ENCODE results near the gene STK17B.

Gene STK17B

DNA sequence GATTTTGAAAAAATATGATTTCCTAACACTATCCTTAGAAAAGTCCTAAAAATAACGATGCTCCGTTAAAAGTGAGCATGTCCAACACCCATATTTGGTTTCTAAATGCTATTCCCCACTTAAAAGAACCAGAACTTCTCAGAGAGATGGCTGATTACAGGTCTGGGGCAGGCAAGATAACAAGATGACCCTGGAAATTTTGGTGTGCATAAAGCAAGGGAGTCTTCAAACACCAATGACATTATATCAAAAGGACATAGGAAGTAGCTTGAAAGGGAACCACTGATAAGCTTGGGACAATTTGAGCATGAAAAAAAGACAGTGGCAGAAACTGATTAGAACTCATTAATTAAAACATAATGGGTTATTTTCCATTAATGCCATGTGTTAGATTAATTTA, 17.9 kb downstream of the STK17B start:
- no peak for DNase-seq

DNA sequence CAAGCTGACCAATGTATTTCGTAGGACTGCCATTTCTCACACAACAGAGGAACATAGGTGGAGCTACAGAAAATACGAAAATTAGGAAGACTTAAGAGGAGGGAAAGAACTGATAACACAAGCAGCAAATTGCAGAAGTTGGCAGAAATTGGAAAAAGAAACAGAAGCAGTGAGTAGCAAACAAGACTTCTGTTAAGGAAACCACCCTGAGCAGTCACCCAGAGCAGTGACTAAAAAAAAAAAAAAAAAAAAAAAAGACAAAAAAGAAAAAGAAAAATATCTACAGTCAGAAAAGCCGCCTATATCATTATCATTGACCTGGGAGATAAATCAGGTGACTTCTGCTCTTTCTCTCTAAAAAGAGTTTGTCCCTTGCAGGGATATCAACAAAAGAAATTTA, 21.4 kb downstream of the STK17B start:
- DNase-seq: no peak

DNA sequence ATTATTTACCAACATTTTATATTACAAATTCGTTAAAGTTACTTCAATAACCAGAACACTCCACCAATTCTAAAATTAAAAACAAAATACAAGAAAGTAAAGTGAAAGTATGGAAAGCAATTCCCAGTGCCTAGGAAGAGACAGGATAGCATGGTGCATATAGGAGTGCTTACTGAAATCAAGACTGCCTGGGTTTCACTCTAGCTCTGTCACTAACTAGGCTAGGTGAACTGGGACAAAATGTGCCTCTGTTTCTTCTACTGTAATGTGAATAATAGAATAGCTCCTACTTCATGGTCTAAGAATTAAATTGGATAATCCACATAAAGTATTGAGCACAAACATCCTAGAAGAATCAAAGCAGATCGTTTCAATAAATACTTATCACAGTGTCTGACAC, 22.6 kb downstream of the STK17B start:
- no peak for DNase-seq

GRCh38 chr2:196145256-196145655, 26.1 kb downstream of the STK17B start:
- DNase-seq: no peak

- DNase-seq: no peak
Observed at GRCh38 chr2:196144513-196145126, 26.8 kb downstream of the STK17B start.

DNA sequence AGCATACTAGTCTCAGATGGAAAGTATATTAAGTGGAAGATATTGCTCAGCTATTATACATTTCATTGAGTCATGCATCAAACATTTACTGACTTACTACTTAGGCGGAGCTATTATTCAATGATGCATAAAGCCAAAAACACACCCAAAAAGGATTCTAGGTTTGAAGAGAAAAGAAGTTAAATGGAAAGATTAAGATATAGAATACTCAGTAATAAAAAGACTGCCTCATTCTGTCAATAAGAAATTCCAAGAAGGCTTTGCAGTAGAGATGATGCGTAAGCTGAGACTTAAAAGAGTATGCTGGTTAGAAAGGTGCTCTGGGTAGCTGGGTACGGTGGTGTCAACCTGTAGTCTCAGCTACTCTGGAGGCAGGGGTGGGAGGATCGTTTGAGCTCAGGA, 27.6 kb downstream of the STK17B start:
- no peak for DNase-seq

DNA sequence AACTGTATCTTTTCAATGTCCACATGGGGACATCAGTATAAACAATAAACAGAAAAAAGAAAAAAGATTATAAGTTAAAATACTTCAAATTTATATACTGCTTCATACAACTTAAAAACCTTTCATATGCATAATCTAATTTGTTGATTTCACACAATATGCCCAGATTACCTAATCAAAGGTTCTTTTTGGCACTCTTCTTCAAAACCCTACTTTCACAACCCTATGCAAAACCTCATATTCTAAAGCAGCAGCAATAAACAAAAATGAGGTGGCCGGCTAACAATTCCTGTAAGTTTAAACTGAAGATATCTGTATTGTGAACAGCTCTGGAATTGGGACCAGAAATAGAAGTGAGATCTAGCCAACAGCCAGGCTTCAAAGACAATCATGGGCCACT, 28.6 kb downstream of the STK17B start:
- DNase-seq: no peak

DNA sequence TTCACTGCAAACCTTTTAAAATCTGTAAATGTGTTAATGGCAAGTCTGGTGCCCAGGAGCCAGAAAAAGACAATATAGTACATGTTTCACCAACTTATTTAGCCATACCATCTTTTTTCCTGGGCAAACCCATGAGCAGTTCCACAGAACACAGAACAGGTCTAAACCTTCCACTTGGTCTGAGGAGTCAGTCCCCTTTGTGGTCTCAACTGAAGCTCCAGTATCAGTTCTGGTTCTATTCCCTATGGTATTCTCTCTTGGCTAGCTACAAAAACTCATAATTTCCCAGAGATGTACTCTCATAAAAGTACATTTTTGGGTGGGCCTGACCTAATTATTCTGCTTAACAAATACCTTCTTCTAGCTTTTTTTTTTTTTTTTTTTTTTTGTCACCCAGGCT, 31.2 kb downstream of the STK17B start:
- DNase-seq: no peak

DNA sequence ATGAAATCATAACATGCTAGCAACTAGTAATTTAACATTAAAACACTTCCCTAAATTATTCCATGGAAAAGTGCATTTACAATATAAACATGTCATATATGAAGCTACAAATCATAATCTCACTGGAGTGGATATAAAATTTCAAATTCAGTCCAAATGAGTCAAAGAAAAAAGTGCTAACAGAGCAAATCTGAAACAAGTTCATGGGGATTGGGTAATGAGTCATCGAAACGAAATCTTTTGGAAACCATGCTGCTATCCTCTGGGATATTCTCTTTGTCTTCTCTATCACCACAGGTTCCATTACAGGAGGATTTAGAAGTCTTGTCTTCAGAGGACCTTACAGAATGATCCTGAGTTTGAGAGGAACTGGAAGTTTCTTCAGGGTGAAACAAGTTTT, 34.1 kb downstream of the STK17B start:
- DNase-seq: no peak

- DNase-seq: no peak
Observed at GRCh38 chr2:196136151-196136550, 35.2 kb downstream of the STK17B start.

DNA sequence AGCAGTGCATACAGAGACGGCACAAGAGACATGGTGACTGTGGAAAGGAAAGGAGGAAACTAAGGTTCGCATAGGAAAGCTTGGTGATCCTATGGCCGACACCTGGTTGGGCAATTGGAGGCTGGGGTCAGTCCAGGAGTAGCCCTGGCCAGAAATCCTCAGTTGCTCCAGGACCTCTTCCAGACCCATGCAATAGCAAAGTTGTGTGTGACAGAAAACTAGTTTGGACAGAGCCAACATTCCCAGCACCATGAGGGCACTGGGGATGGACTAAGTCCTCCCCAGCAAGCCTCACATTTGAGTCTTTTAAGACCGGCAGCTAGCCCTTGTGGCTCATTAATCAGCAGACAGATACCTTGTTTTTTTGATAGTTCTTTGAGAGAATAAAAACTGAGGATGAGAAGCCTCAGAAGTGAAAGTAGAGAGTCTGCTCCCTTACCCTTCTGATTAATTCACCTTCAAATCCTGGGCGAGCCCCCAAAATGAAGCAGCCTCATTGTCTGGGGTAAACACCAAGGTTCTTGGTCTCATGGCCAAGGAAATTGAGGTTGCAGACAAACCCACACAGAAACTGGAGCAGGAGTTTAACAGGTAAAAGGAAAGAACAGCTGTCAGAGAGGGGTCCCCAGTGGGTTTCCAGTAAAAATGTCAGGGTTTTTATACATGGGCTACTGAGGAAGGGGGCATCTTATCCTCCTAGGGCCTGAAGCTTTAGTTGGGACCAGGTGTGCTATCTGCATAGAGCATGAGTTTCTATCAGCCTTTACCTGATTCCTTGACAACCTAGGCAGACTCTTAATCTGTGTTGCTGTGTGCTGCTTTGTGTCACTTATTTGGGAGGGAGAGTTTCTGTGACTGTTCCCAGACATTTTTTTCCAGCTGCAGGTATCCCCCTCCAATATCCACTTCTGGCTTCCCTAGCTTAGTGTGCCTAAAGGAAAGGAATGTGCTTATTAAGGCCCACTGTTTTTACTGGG, 39.1 kb downstream of the STK17B start:
- DNase-seq: peak; percentile 58

DNA sequence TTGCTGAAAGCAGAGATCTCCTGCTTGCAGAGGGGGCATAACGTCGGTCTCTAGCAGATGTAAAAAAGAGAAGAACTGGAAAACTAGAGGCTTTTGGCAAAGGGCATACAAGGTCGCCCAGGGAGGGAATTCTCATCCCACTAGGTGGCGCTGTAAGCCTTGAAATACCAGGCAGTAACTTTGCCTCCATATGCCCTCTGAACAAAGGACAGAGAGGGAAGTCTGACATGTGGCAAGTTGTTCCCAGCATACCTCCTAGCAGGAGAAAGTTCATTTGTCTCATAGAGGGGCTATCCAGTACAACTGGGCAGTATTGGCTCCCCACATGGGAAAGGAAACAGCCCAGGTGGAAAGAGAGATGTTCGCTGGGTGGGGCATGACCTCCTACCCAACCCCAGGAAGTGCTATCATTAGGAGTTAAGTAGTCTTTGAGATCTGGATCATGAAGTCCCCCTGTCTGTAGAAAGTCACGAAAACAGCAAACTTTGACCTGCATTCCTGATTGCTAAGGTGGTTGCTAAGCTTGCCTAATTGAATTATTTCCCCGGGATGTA, 39.9 kb downstream of the STK17B start:
- peak; percentile 76 for DNase-seq

DNA sequence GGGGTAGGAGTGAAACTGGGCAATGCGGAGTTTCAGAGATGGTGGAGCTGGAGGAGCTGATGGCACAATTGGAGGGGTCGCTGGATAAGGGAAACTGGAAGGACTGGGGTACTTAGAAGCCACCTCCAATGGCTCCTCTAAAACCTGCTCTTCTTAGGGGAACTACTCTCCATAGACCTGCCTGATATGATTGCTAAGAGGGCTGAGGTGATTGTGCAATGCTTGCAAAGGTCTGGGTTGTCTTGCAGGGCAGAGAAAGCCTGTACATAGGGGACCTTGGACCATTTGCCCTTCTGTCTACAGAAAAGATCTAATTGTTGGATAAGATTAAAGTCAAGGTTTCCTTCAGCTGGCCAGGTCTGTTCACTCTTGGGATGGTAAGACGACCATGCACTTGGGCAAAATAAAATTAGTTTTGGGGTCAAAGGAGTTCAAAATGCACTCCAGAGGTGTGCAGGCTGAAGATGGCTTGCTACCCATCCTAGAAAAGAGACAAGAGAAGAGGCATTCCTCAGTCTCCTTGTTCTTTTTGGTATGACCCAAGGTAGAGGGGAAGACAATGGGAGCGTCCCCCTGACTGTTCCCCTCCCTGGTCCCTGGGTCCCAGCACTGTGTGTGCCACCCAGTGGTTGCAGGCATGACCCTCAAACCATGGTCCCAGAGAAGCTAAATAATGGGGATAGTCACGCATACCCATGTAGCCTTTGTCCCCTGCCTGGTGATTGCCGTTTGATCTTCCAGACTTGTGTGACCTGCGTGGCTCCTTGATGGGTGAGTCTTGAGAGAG, 41.1 kb downstream of the STK17B start:
- peak; percentile 27 for DNase-seq

DNA sequence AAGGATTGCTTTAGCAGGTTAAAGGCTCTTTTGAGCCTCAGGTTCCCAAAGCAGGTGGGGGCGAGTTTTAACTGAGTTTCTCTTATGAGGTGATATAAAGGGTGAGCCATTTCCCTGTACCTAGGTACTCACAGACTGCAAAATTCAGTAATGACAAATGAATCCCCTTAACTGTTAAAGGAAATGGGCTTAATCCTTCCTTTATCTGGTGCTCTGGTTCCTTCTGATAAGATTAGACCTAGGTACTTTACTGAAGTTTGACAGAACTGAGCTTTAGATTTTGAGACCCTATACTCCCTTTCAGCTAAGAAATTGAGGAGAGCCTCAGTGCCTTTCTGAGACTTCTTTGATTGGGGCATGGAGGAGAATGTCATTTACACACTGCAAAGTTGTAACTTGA, 42.6 kb downstream of the STK17B start:
- DNase-seq: no peak

GRCh38 chr2:196125596-196125995, 45.8 kb downstream of the STK17B start:
- no peak for DNase-seq

GRCh38 chr2:196123679-196124373, 47.6 kb downstream of the STK17B start:
- no peak for DNase-seq

DNA sequence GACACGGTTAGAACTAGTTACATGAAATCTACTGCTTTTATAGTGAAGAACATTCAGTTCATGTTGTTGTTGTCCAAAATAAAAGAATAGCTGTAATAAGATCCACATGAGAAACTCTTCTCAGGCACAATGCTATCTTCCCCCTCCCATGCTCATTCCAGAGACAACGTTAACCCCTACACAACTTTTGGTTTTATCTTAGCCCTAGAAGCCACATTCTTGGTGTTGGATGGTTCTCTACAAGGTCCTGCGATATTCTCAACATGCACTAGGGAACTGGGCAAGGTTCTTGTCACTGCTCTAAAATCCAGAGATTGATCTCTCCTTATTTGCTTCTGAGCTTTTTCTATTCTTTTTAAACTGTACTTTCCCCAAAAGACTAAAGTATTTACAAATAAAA, 51.5 kb downstream of the STK17B start:
- no peak for DNase-seq

DNA sequence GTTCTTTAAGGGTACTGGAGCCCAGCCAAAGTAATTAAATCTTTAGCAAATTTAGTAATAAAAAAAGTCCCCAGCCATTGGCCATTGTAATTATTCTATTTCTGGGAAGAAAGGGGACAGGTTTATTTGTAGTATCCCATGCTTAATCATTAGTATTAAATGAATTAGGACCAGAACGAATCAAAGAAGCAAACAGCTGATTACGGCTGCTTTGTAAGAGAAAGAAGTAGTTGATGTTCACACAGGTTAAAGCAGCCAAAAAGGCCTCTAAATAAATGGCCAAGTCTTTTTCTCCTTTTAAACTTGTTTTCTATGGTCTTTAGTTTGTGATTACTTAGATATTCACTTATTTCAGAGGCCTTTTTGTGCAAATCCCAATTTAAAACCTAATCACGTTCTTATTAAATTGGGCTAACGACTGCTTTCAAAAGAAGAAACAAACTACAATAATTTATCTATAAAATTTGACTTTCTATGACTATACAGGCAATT, 54.1 kb downstream of the STK17B start:
- DNase-seq: no peak

- peak; percentile 17 for DNase-seq
Observed at GRCh38 chr2:196113061-196113974, 58.1 kb downstream of the STK17B start.

DNA sequence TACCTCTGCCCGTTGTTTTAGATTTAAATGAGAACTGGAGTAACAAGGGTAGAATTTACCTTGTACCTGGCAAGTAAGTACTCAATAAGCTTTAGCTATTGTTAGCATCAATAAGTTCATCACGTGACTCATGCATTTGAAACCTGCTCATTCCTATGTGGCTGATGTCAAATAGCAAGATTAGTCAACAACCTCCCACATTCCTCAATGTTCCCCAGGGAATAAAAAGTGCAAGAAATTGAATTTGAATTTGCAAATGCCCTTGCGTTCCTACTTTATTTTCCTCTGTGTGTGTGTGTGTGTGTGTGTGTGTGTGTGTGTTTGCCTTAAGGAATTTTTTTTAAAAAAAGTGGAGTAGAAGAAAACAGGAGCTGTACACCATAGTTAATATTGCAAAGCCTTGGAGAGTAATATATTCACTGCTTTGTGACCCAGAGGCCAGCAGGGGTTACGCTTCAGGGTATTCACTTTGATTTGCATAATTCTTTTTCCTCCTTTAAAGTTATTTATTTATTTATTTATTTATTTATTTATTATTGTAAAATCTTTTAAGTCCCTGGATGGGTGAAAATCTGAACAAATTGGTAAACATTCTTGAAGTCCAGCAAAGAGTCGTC, 58.9 kb downstream of the STK17B start:
- DNase-seq: no peak

DNA sequence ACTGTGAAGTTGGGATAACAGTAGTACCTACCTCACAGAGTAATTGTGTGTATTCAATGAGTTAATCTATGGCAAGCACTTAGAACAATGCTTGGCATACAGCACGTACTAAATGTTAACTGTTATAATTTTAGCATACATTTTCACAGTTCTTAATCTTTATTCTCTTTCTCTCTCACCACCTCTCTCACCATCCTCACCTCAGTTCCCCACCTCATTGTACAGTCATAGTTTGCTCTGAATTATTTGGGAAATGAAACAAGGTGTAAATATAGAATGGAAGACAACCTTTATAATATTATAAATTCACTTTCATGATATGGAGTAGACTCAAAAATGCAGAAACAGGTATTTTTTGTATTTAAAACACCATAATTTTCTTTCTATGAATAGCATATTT, 62.8 kb downstream of the STK17B start:
- DNase-seq: no peak

All from DMS53 (cell line).